Keratinocyte (primary cell): ENCODE measurements around the gene ADM2. TPM values are rescaled to one million over a fixed set of nuclear protein-coding genes. Genes with fewer than 3 reads are reported as not detected.

Experiments
- DNase-seq: peaks from one replicate; pipeline ENCODE4 v3.0.0-alpha.2; 2011; ENCODE audit warnings: low read depth, missing footprints, low spot score
- FAIRE-seq: peaks from 2 replicates; lab custom pipeline; 2011; peaks lifted over from hg19 to GRCh38; lab: Jason Lieb, UNC
- H2AFZ ChIP-seq: 2 replicates; pipeline ENCODE4 v1.6.0; 2012; ENCODE audit warnings: low read length, control low read depth, inconsistent platforms; ENCODE audit not compliant: control insufficient read depth
- H3K27ac ChIP-seq: 2 replicates; pipeline ENCODE4 v1.5.1; 2011; ENCODE audit warnings: low read length; ENCODE audit not compliant: control insufficient read depth, insufficient read depth
- H3K27me3 ChIP-seq: 3 replicates; pipeline ENCODE4 v1.6.0; 2011; ENCODE audit warnings: low read length; ENCODE audit not compliant: control insufficient read depth, insufficient read depth; ENCODE audit errors: extremely low read depth
- H3K36me3 ChIP-seq, 2 experiments: 2 replicates in 1 of 2; 3 replicates in 1 of 2; pipeline ENCODE4 v1.5.1; 2011; ENCODE audit warnings: low read length in 2 of 2, mild to moderate bottlenecking in 1 of 2; ENCODE audit not compliant: control insufficient read depth in 2 of 2, insufficient read depth in 2 of 2; ENCODE audit errors: extremely low read depth in 1 of 2
- H3K4me1 ChIP-seq: 3 replicates; pipeline ENCODE4 v1.5.1; 2011; ENCODE audit warnings: low read length; ENCODE audit not compliant: control insufficient read depth, insufficient read depth; ENCODE audit errors: extremely low read depth
- H3K4me2 ChIP-seq: 3 replicates; pipeline ENCODE4 v1.6.0; 2011; ENCODE audit warnings: low read depth, low read length; ENCODE audit not compliant: control insufficient read depth, insufficient read depth; ENCODE audit errors: extremely low read depth
- H3K4me3 ChIP-seq, 3 experiments: fragments of 200-600 bp in 1 of 3; sonication (generic) in 1 of 3; 2 replicates in 2 of 3; 3 replicates in 1 of 3; pipeline ENCODE4 v1.5.1; 2011 to 2016; ENCODE audit warnings: low read length in 3 of 3, mild to moderate bottlenecking in 3 of 3, control low read depth in 2 of 3, inconsistent platforms in 1 of 3, low read depth in 1 of 3, mixed read lengths in 1 of 3, mixed run types in 1 of 3, moderate library complexity in 1 of 3; ENCODE audit not compliant: control insufficient read depth in 2 of 3, insufficient read depth in 2 of 3; ENCODE audit errors: extremely low read depth in 1 of 3
- H3K79me2 ChIP-seq: 2 replicates; pipeline ENCODE4 v1.6.0; 2012; ENCODE audit warnings: low read length; ENCODE audit not compliant: control insufficient read depth, insufficient read depth
- H3K9ac ChIP-seq: 3 replicates; pipeline ENCODE4 v1.6.0; 2011; ENCODE audit warnings: low read length; ENCODE audit not compliant: control insufficient read depth, insufficient read depth; ENCODE audit errors: extremely low read depth
- H3K9me1 ChIP-seq: 3 replicates; pipeline ENCODE4 v1.6.0; 2011; ENCODE audit warnings: low read length; ENCODE audit not compliant: control insufficient read depth, insufficient read depth; ENCODE audit errors: extremely low read depth
- H3K9me3 ChIP-seq: 2 replicates; pipeline ENCODE4 v1.5.1; 2012; ENCODE audit warnings: low read depth, low read length; ENCODE audit not compliant: control insufficient read depth
- H4K20me1 ChIP-seq: 3 replicates; pipeline ENCODE4 v1.6.0; 2011; ENCODE audit warnings: low read length; ENCODE audit not compliant: control insufficient read depth, insufficient read depth; ENCODE audit errors: extremely low read depth
- CTCF ChIP-seq, 3 experiments: IDR thresholded peaks in 1 of 3; conservative IDR thresholded peaks in 1 of 3; optimal IDR thresholded peaks in 1 of 3; 2 replicates in 2 of 3; 3 replicates in 1 of 3; pipeline versions ENCODE3 to v1.5.1; 2011; ENCODE audit warnings: low read length in 3 of 3, mild to moderate bottlenecking in 3 of 3, moderate library complexity in 2 of 3, control low read depth in 1 of 3, inconsistent platforms in 1 of 3; ENCODE audit not compliant: insufficient read depth in 2 of 3; ENCODE audit errors: extremely low read depth in 1 of 3
- EZH2 ChIP-seq: IDR thresholded peaks from one replicate; pipeline ENCODE4 v1.6.1; 2012; ENCODE audit warnings: inconsistent platforms, mild to moderate bottlenecking, low read length, moderate library complexity
- dilution Hi-C: fragments of 300-500 bp; cut with MboI; formaldehyde crosslinking; loops from one replicate; pipeline ENCODE4 v1.7.0; 2020; ENCODE audit warnings: low sequenced_read_pairs; ENCODE audit not compliant: extremely low pct_ligation_motif_present
- polyA plus RNA-seq, 5 experiments: library from polyadenylated mRNA; depleted of rRNA in 3 of 5; stranded (reverse) in 3 of 5; stranded (forward) in 1 of 5; unstranded in 1 of 5; fragments of >200 nt; gene quantifications; 1 replicate in 1 of 5; 2 replicates in 3 of 5; 3 replicates in 1 of 5; pipeline versions ENCODE4 v1.2.1 to v1.2.3, GENCODE V29; 2011 to 2012; ENCODE audit warnings: missing spikeins in 2 of 5, low read depth in 1 of 5, low replicate concordance in 1 of 5

The ADM2 gene
- polyA plus RNA-seq, 1 donor (not counting 4 experiments of a cell fraction or from before 2014, with no cell fraction given) = 0.21 TPM

DNA sequence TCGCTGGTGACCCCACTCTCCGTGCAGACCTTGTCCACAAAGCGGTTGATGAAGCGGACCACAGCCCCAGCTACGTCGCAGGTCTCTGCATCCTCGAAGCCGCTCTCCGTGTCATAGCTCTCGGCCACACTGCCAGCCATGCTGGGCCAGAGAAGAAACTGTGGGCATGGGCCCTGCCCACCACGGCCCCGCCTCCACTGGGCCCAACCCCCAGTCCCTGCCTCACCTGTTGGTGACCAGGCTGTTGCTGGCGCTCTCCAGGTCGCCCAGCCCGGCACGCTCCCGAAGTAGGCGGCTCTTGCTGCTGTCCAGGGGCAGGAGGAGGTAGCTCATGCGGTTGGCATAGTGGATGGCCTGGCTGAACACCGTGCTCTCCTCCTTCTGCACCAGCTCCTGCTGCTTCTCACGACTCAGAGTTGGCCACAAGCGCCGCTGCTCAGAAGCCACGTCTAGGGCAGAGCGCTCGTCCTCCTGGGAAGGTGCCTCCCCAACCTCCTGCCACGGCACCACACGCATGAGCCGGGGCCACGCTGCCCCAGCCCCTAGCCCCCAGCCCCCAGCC is 19.3 kb upstream of the ADM2 start:
- no peak overlapping the region for H3K4me2 ChIP-seq
- H3K79me2 ChIP-seq = no peaks in the 10 kb centered on the region
- H3K4me1 ChIP-seq = peaks cover 8% of the 10 kb centered on the region
- H3K27ac ChIP-seq = no peak overlapping the region
- H3K9me1 ChIP-seq = no peaks in the 10 kb centered on the region
- no peak overlapping the region for H2AFZ ChIP-seq
- DNase-seq (no peak), FAIRE-seq (no peak)
- no peak overlapping the region for H3K9ac ChIP-seq
- H4K20me1 ChIP-seq = no peaks in the 10 kb centered on the region
- no peaks in the 10 kb centered on the region for H3K9me3 ChIP-seq
- peaks cover 51 to 70% of the 10 kb centered on the region in 2 experiments for H3K36me3 ChIP-seq
- TF ChIP-seq EZH2 (no peak), CTCF (optimal IDR thresholded peaks at IDR 0.05 in 1 of 3, IDR thresholded peaks at IDR 0.05 in 1 of 3, conservative IDR thresholded peaks at IDR 0.05 in 1 of 3; ENCODE audit: extremely low read depth in 1 of 3, insufficient read depth in 2 of 3, low read length in 3 of 3) (no peak)
- no peak overlapping the region for H3K4me3 ChIP-seq
- dilution Hi-C loops = no loop called here
- no peaks in the 10 kb centered on the region for H3K27me3 ChIP-seq

DNA sequence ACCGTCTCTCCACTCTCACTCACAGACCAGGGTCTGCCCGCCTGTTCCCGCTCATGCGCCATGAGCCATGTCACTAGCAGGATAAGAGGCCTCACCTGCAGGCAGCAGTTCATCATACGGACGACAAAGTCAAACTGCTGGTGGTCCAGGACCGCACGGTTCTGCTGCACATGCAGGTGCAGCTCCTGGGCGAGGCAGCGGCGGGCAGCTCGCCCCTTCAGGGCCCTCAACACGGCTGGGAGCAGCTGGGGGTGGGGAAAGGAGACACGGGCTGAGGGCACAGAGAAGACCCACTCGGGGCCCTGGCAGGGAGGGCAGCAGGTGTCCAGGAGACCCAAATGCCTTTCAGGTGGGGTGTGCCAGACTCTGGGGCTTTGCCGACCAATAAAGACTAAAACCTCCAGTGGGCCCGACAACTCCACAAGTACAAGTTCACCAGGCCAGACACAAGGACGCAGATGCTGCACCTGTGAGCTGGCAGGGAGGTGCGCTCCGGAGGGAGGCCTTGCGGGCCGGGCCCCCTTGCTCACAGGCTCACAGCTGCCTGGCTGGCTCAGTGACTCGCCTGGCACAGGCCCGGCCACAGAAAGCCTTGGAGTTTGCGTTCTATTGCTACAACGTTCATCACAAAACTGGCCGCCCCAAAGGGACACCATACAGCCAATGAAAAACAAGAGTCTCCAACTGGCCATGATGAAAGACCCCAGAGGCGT is 18.0 kb upstream of the ADM2 start:
- Histone ChIP-seq H3K79me2 (peaks cover 2% of the 10 kb centered on the region), H3K36me3 (peaks cover 49 to 65% of the 10 kb centered on the region in 2 experiments), H3K4me3 (no peak overlapping the region), H3K9me1 (no peaks in the 10 kb centered on the region), H2AFZ (no peak overlapping the region), H3K9ac (no peak overlapping the region), H3K9me3 (no peaks in the 10 kb centered on the region), H3K27ac (no peak overlapping the region), H4K20me1 (no peaks in the 10 kb centered on the region), H3K27me3 (no peaks in the 10 kb centered on the region), H3K4me2 (no peak overlapping the region), H3K4me1 (peaks cover 8% of the 10 kb centered on the region)
- TF ChIP-seq EZH2 (no peak), CTCF (optimal IDR thresholded peaks at IDR 0.05 in 1 of 3, IDR thresholded peaks at IDR 0.05 in 1 of 3, conservative IDR thresholded peaks at IDR 0.05 in 1 of 3; ENCODE audit: extremely low read depth in 1 of 3, insufficient read depth in 2 of 3, low read length in 3 of 3) (no peak)
- dilution Hi-C loops = no loop called here
- FAIRE-seq = no peak
- no peak for DNase-seq
